Measurements from ENCODE around the gene SPRR5. TPM values are rescaled to one million over a fixed set of nuclear protein-coding genes. Genes with fewer than 3 reads are reported as not detected.

The SPRR5 gene
- total RNA-seq, 1 donor from 2014 or later = not detected

DNA sequence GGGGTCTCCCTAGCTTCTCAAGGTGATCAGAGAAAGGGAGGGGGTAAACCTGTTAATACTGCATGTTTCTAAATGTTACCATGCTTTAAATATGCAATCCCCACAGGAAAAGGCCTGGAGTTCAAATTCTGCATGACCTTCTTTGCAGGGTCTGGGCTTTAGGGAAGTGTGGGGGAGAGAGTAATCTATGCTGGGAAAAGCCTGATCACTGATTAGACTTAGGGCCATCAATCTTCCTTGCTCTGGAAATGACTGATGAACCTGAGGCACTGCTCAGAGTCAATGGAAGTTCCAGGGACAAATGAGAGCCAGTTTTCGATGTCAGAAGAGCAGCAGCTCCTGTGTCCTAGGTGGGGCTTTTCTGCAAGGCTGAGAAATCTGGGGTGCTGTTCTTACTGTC is 33.7 kb downstream of the SPRR5 start:
- Mint-ChIP-seq H3K27ac (no peak overlapping the region), H3K27me3 (peaks cover 34% of the 10 kb centered on the region), H3K36me3 (ENCODE audit: low read depth) (no peaks in the 10 kb centered on the region), H3K4me1 (no peaks in the 10 kb centered on the region), H3K4me3 (no peak overlapping the region), H3K9me3 (no peaks in the 10 kb centered on the region)
- intact Hi-C loops (cut with micrococcal nuclease) = no loop called here
- TF ChIP-seq CTCF (IDR thresholded peaks at IDR 0.05) = no peak
- no peak for DNase-seq
- POLR2A ChIA-PET = no interaction called here
- CTCF ChIA-PET = no interaction called here
- no peak for ATAC-seq (ENCODE audit: low read depth)

GRCh38 chr1:152981146-152981871 is 34.3 kb downstream of the SPRR5 start:
- Mint-ChIP-seq H3K4me1 (no peaks in the 10 kb centered on the region), H3K4me3 (no peak overlapping the region), H3K27me3 (peaks cover 38% of the 10 kb centered on the region), H3K9me3 (no peaks in the 10 kb centered on the region), H3K27ac (no peak overlapping the region), H3K36me3 (ENCODE audit: low read depth) (no peaks in the 10 kb centered on the region)
- ChIA-PET POLR2A (no interaction called here), CTCF (no interaction called here)
- intact Hi-C loops (cut with micrococcal nuclease) = no loop called here
- no peak for TF ChIP-seq CTCF (IDR thresholded peaks at IDR 0.05)
- ATAC-seq (ENCODE audit: low read depth) = no peak
- DNase-seq = no peak

GRCh38 chr1:152982076-152982475 is 35.1 kb downstream of the SPRR5 start:
- no peak for DNase-seq
- POLR2A ChIA-PET = no interaction called here
- no peak for TF ChIP-seq CTCF (IDR thresholded peaks at IDR 0.05)
- no peak for ATAC-seq (ENCODE audit: low read depth)
- no peaks in the 10 kb centered on the region for H3K9me3 Mint-ChIP-seq
- H3K4me1 Mint-ChIP-seq = no peaks in the 10 kb centered on the region
- H3K4me3 Mint-ChIP-seq = no peak overlapping the region
- H3K36me3 Mint-ChIP-seq (ENCODE audit: low read depth) = no peaks in the 10 kb centered on the region
- no peak overlapping the region for H3K27ac Mint-ChIP-seq
- CTCF ChIA-PET = no interaction called here
- intact Hi-C loops (cut with micrococcal nuclease) = no loop called here
- peaks cover 39% of the 10 kb centered on the region for H3K27me3 Mint-ChIP-seq

- Mint-ChIP-seq H3K27ac (no peak overlapping the region), H3K9me3 (no peaks in the 10 kb centered on the region), H3K36me3 (ENCODE audit: low read depth) (no peaks in the 10 kb centered on the region), H3K4me3 (no peak overlapping the region), H3K4me1 (no peaks in the 10 kb centered on the region), H3K27me3 (peaks cover 45% of the 10 kb centered on the region)
- no peak for ATAC-seq (ENCODE audit: low read depth)
- intact Hi-C loops (cut with micrococcal nuclease) = no loop called here
- no peak for DNase-seq
- POLR2A ChIA-PET = no interaction called here
- no peak for TF ChIP-seq CTCF (IDR thresholded peaks at IDR 0.05)
- CTCF ChIA-PET = no interaction called here
Measured at GRCh38 chr1:152983234-152983633, 36.2 kb downstream of the SPRR5 start.

DNA sequence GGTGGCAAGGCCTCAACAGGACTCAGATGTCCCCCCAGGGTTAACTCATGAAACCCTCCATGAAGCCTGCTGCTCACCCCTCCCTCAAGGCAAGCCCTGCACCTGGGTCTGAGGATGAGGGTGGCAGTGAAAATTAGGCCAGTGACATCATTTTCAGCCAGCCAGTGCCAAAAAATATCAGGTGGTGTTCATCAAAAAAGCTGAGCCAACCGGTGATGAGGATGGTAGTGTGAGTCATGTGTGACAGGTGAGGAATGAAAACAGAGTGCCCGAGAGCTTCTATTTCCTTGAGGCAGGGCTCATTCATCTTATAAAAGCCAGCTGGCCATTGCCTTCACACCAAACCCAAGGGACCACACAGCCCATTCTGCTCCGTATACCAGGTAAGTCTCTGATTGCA is 36.7 kb downstream of the SPRR5 start, which contains the start of gene SPRR1A:
Gene SPRR1A (plus strand): TSS at position 339 of the 400 bp plus-strand sequence. CDS start 1,150 bp downstream, outside the sequence.
- Mint-ChIP-seq H3K27me3 (peaks cover 45% of the 10 kb centered on the region), H3K27ac (no peak within 1 kb of the TSS), H3K9me3 (no peaks in the 10 kb centered on the region), H3K4me3 (no peak within 1 kb of the TSS), H3K36me3 (ENCODE audit: low read depth) (no peaks in the 10 kb centered on the region), H3K4me1 (no peaks in the 10 kb centered on the region)
- intact Hi-C loops (cut with micrococcal nuclease) = no loop called here
- ATAC-seq (ENCODE audit: low read depth) (no peak), DNase-seq (no peak)
- TF ChIP-seq CTCF (IDR thresholded peaks at IDR 0.05) = no peak
- ChIA-PET POLR2A (no interaction called here), CTCF (no interaction called here)
